ENCODE data around the gene TMEM255B.
"Not testable (repeated sequence)": the region's sequence is repeated elsewhere in the genome, so short reads cannot be mapped to it uniquely, and the experiment has no call there.

TMEM255B gene

DNA sequence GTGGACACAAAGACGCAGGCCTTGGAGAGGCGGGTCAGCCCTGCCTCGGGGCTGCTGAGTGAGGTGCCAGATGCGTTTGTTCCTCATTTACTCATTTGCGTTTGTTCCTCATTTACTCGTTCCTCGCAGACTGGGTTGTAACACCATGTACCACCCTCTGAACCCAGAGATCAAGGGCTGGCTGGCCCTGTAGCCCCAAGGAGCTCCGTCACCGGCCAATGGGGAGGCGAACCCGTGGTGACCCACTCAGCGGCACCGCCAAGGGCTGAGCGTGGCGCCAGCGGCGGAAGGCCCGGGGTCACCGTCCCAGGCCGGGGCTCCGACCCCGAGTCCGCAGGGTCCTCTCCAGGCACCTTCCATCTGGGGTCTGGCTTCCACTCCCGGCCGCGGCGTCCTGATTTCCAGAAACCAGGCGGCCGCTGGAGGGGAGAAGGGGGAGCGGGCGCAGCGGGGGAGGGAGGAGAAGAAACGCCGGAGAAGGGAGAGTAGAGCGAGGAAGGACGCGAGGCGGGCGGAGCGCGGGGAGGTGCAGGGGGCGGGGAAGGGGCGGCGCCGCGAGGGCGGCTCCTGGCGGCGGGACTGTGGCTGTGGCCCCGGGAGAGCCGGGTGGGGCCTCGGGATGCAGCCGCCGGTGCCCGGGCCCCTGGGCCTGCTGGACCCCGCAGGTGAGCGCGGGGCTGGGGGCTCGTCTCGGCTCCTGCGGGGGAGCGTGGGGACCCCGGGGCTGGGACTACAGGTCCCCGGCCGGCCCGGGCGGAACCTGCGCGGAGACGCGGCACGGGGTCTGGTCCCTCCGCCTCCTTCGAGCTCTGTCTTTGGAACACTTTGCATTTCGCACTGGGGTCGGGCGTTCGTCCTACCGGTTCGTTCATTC, at the start of gene TMEM255B:
Gene TMEM255B, plus strand, starts transcription at position 576 of the 874 bp plus-strand sequence. Its CDS starts 44 bp downstream, at position 620.
- peak; percentile 41 to 60 (median 44) for DNase-seq

DNA sequence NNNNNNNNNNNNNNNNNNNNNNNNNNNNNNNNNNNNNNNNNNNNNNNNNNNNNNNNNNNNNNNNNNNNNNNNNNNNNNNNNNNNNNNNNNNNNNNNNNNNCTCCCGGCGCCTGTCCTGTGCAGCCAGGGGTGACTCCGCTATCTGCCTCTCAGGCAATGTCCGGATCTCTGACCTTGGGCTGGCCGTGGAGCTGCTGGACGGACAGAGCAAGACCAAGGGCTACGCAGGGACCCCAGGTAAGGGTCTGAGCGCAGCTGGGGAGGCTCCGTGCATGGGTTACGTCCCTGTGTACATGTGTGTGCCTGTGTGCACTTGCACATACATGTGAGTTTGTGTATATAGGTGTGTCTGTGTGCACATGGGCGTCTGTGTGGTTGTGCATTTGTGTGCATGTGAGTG, 36.1 kb upstream of the TMEM255B start:
- DNase-seq, result no peak

DNA sequence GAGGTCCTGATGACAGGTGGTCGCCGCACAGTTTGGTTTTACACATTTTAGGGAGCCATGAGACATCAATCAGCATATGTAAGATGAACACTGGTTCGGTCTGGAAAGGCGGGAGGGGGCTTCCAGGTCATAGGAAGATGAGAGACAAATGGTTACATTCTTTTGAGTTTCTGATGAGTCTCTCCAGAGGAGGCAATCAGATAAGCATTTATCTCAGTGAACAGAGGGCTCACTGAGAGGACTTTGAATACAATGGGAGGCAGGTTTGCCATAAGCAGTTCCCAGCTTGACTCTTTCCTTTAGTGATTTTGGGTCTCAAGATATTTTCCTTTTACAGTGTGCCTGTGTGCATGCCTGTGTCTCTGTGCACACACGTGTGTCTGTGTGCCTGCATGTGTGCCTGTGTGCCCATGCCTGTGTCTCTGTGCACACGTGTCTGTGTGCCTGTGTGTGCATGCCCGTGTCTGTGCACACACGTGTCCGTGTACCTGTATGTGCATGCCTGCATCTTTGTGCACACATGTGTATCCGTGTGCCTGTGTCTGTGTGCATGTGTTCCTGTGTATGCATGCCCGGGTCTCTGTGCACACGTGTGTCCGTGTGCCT, 35.5 kb upstream of the TMEM255B start:
- DNase-seq, result no peak

DNA sequence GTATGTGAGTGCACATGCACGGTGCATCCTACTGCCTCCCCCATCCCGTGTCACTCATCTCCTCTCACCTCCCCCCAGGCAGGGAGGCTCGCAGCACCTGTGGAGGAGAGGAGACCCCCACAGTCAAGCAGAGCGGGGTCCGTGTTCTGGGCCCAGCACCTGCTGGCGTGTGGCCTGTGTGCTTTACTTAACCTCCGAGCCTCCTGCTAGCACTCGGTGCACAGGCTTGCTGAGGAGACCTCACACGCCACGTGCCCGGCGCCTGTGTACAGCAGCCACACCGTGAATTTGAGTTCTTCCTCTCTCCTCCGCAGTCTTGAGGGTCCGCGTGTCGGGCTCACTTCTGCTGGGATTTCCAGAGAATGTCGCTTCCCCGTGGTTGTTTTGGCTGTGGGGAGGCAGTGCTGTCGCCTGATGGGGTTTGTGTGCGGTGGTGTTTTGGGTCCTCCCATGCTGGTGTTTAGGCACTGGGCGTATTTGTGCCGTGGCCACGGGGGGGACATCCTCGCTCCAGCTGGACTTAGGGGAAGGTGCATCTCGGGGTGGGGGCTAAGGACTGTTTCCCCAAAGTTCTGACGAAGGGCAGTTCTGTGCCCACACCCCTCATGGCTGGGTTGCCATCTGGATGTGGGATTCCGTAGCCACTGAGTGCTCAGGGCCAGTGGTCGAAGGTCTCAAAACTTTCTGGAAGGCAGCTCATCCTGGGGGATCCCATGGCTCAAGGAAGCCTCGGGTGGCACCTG, 34.8 kb upstream of the TMEM255B start:
- no peak for DNase-seq

DNA sequence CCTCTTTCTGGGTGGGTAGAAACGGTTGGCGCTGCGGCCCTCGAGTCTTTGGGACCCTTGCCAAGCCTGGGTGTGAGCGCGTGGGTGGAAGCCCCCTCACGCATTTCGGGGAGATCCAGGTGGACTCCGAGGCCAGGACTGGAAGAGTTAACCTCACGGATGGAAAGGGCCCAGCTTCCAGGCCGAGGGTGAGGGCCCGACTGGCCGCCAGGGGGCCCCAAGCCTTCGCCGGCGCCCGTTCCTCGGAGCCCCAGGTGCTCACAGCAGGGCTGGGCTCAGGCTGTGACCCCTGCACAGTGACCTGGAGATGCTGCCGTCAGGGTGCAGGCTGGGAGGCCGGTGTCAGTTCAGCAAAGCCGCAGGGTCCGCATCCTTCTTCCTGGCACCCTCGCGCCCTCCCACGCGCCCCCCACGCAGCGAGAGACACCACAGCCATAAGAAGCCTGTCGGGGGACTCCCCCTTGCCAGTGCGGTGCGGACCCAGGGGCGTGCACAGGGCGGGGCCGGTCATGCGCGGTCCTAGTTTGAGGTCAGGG, 34.2 kb upstream of the TMEM255B start:
- DNase-seq, result peak; percentile 75 to 83 (median 81)

DNA sequence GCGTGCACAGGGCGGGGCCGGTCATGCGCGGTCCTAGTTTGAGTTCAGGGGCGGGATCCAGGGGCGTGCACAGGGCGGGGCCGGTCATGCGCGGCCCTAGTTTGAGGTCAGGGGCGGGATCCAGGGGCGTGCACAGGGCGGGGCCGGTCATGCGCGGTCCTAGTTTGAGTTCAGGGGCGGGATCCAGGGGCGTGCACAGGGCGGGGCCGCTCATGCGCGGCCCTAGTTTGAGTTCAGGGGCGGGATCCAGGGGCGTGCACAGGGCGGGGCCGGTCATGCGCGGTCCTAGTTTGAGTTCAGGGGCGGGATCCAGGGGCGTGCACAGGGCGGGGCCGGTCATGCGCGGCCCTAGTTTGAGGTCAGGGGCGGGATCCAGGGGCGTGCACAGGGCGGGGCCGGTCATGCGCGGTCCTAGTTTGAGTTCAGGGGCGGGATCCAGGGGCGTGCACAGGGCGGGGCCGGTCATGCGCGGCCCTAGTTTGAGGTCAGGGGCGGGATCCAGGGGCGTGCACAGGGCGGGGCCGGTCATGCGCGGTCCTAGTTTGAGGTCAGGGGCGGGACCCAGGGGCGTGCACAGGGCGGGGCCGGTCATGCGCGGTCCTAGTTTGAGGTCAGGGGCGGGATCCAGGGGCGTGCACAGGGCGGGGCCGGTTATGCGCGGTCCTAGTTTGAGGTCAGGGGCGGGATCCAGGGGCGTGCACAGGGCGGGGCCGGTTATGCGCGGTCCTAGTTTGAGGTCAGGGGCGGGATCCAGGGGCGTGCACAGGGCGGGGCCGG, 33.5 kb upstream of the TMEM255B start:
- not testable (repeated sequence) for DNase-seq

DNA sequence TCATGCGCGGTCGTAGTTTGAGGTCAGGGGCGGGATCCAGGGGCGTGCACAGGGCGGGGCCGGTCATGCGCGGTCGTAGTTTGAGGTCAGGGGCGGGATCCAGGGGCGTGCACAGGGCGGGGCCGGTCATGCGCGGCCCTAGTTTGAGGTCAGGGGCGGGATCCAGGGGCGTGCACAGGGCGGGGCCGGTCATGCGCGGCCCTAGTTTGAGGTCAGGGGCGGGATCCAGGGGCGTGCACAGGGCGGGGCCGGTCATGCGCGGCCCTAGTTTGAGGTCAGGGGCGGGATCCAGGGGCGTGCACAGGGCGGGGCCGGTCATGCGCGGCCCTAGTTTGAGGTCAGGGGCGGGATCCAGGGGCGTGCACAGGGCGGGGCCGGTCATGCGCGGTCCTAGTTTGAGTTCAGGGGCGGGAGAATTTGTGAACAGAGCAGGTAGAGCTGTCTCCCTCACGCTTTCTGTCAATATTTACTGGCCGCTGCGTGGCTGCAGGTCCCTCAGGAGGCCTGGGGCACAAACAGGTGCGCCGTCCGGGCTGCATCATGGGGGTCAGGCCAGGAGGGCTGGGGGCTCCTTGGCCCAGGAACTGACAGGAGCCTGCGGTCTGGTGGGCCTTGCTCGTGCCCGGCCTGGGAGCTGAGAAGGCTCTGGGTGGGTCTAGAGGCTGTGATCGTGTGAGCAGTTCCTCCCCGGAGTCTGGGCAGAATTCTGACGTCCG, 32.8 kb upstream of the TMEM255B start:
- not testable (repeated sequence) for DNase-seq

DNA sequence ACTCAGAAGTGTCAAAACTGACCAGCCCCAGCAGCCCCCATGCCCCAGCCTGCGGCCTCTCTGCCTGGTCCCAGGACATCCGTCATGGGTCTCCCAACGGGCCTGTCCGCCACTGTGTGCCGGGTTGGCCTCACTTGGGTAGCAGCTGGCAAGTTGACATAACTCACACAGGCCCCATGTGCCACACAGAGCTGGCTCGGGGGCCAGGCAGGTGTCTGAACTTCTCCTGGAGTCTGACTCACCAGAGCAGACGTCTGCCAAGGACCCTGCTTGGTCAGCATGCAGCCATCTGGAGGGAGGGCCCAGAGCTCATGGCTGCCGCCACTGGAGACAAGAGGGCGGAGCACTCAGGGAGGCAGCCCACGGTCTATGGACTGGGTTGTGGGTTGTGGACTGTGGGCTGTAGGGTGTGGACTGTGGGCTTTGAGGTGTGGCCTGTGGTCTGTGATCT, 32.0 kb upstream of the TMEM255B start:
- DNase-seq, result no peak

DNA sequence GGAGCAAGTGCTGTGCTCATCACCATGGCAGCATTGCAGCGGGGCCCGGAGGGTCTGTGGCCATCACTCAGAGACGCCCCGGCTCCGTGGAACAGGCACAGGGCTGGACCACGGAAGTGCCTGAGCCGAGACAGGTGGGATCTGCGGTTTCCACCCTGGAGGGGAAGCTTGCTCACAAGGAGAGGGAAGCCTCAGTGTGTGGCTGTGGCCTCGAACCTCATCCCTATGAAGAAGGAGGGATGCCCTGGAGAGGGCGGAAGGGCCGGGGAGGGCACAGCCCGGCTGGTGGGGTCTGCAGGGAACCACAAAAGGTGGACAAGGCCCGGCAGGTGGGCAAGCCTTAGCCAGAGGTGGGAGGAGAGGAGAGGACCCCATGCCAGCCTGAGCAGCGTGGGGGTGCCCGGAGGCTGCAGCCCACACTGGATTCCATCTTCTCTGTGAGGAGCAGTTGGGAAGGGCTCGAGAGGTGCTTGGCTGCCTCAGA, 30.4 kb upstream of the TMEM255B start:
- DNase-seq, result no peak

DNA sequence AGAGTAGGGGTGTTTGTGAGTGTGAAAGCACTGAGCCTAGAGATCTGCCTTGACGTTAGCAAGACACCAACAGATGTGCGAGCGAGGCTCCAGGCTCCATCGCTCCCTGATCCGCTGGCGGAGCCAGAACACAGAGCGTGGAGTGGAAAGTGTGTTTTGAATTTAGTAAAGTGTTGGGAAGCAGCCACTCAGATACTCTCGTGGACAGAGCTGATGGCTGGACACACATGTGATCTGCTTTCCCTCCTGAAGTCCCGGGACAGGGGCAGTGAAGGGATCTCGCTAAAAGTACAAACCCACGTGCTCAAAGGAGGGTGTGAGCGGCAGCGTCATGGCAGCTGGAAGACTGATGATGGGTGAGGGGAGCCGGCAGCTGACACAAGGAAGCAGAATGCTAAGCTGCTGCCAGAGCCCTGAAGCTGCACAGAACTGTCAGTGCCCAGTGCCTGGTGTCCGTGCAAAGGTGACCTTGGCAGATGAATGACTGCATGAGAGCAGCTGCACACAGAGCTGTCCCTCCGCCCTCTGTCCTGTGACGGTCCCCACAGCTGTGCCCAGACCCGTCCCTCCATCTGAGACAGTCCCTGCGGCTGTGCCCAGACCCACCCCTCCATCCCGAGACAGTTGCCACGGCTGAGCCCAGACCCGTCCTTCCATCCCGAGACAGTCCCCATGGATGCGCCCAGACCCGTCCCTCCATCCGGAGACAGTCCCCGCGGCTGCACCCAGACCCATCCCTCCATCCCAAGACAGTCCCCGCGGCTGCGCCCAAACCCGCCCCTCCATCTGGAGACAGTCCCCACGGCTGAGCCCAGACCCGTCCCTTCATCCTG, 29.6 kb upstream of the TMEM255B start:
- no peak for DNase-seq

DNA sequence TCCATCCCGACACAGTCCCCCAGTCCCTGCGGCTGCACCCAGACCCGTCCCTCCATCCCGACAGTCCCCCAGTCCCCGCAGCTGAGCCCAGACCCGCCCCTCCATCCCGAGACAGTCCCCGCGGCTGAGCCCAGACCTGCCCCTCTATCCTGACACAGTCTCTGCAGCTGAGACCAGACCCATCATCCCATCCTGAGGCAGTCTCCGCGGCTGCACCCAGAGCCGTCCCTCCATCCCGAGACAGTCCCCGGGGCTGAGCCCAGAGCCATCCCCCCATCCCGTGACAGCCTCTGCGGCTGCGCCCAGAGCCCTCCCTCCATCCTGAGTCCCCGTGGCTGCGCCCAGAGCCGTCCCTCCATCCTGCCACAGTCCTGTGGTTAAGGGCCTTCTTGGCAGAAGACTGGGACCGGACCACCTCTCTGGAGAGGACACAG, 28.8 kb upstream of the TMEM255B start:
- no peak for DNase-seq

DNA sequence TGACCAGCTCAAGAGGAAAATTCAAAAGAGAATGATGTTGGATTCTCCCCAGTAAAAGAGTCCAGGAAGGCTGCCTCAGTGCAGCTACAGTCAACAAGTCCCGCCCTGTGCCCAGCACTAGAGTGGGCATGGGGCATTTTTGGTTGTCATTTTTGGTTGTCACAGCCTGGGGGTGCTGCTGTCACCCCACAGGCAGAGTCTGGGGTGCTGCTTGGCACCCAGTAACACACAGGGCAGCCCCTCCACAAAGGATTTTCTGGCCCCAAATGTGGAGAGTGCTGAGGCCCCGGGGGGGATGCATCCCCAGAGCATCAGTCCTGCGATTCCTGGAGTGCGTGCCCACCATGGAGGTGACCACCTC, 28.2 kb upstream of the TMEM255B start:
- no peak for DNase-seq

DNA sequence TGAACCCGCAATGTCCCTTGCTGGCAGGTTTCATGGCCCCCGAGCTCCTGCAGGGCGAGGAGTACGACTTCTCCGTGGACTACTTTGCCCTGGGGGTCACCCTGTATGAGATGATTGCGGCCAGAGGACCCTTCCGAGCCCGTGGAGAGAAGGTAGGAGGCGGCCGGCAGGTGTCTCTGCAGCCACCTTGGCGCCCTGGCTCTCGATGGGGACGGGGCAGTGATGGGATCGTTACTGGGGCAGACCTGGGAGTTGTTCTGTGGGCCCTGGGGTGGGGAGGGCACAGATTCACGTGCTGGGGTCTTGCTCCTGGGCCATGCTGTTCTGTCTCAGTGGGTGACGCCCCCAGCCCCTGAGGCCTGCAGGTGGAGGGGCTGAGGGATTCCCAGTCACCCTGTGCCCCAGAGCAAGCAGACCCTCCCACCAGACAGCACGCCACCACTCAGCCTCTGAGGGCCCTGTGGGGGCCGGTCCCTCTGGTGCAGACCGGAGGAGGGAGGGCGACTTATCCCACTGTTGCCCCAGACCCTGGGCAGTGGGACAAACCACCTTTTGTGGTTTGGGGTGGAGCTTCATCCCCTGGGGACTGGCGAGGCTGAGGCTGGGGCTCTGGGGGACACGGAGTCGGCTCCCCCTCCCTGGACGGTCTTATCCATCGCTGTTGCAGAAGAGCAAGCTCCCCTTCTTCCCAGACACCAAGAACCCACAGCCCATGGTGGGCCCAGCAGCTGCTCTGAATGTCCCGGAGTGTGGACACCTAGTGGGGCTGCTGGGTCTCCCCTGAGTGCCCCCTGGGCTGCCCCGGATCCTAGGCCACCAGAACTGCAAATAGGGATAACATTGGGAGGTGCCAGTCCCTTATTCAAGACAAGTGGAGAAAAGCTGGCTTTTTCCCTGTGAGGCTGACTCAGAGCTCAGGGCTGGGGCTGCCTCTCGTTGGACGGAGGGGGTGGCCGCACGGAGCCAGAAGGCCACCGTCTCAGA, 27.5 kb upstream of the TMEM255B start:
- DNase-seq, result no peak

DNA sequence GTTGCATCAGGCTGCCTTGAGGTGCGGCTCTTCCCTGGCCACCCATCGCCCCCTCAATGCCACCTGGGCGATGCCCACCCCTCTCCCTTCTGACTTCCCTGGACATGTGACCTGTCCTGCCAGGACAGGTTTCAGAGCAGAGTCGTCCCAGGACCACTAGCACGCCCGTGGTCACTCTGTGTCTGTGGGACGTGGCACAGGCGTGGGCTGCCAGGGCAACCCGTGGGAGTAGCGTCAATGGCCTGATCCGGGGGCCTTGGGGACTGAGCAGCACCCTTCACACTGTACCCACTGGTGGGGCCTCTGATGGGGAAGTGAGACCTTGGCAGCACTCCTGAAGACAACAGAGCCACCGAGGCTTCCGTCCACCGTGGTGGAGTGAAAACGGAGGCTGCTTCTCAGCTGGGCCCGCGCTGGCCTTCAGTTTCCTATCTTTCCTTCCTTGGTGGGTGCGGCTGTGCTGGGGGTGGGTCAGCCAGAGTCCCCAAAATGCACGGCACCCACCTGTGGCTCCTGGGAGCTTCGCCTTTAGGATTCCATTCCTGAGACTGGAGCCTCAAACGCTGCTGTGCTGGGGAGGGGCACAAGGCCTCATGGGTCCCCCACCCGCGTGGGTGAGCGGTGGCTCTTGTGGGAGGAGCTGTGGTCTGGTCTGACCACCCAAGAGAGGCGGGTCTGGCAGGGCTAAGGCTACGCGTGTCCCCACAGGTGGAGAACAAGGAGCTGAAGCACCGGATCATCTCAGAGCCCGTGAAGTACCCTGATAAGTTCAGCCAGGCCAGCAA, 26.7 kb upstream of the TMEM255B start:
- DNase-seq, result no peak

DNA sequence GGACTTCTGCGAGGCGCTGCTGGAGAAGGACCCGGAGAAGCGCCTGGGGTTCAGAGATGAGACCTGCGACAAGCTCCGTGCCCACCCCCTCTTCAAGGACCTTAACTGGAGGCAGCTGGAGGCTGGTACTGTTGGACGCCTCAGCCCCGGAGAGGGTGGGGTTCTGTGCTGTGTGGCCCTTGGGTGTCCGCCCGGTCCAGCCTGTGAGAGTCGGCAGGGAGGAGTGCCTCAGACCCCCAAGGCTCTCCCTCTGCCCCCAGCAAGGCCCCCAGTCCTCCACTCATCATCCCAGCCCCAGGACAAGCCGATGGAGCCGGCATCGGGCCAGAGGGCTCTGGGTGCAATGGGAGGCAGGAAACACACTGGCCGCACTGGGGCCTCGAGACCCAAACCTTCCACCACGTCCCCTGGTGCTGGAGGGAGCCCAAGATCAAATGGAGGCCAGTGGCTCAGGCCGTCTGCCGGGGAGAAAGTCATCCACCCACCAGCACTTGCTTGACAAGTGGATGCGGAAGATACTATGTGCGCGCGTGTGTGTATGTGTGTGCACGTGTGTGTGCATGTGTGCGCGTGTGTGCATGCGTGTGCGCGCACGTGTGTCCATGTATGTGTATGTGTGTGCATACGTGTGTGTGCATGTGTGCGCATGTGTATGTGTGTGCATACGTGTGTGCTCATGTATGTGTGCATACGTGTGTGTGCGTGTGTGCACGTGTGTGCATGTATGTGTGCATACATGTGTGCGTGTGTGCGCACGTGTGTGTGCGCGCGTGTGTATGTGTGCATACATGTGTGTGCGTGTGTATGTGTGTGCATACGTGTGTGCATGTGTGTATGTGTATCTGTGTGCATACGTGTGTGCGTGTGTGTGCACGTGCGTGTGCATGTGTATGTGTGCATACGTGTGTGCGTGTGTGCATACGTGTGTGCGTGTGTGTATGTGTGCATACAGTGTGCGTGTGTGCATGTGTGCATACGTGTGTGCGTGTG, 25.8 kb upstream of the TMEM255B start:
- no peak for DNase-seq

DNA sequence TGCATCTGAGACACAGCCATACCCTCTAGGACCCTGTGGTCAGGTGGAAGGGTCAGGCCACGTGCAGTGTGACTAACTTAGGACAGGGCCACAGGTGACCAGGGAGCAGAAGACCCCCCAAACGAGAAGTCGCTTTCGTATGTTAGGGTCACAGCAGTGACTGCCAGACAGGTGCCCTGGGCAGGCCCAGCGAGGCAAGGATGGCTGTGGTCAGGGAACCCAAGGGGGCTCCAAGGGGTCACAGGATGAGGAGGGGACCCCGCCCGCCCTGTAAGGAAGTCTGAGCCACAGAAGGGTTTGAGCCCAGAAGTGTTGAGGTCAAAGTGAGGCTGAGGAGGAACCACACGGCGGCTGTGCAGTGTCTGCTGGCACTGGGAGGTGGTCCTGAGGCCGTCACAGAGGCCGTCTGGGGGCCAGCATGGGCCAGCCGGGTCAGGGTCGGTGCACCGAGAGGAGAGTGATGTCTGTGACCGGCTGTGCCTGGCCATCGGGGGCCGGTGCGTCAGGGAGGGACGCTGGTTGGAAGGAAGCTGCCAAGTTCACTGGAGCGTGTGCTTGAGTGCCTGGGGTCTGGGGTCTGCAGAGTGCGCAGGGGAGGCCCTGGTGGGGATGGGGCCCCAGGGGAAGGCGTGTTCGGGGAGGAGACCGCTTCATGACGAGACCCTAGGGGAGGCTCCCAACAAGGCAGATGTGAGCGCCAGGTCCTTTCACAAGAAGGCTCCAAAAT, 24.8 kb upstream of the TMEM255B start:
- no peak for DNase-seq

DNA sequence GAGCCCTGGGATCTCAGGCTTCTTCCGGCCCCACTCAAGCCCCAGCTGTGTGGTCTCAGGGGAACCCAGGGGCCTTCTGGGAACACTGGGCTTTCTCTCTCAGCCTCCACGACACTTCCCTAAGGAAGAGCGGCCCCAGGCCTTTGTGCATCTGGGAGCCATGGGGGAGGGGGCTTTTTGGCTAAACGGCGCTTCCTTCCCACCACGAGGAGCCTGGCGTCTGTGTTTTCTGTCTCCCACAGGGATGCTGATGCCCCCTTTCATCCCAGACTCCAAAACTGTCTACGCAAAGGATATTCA, 24.2 kb upstream of the TMEM255B start:
- DNase-seq, result no peak
